Right lobe of liver (tissue), 4 donors: Measurements from ENCODE around the gene PCNX4.

Experiments
- POLR2A ChIP-seq: fragments of 450-650 bp; IDR thresholded peaks from one replicate; pipeline ENCODE4 v1.6.1; 2017; ENCODE audit warnings: antibody characterized with exemption, mild to moderate bottlenecking
- TF ChIP-seq, protein P1 (sequence below), 4 donors: fragments of 200-600 bp in 3 of 4; fragments of 450-650 bp in 1 of 4; IDR thresholded peaks; one replicate each; pipeline versions ENCODE4 v1.5.1 to v1.8.0; 2016 to 2022; ENCODE audit warnings: antibody characterized with exemption in 4 of 4, mild to moderate bottlenecking in 2 of 4
- donor health status: DM: no; HTN: no; CAD: no.
- donor health status: DM: no; HTN: no; CAD: no.
- donor health status: DM: no; HTN: yes; CAD: no.

DNA sequence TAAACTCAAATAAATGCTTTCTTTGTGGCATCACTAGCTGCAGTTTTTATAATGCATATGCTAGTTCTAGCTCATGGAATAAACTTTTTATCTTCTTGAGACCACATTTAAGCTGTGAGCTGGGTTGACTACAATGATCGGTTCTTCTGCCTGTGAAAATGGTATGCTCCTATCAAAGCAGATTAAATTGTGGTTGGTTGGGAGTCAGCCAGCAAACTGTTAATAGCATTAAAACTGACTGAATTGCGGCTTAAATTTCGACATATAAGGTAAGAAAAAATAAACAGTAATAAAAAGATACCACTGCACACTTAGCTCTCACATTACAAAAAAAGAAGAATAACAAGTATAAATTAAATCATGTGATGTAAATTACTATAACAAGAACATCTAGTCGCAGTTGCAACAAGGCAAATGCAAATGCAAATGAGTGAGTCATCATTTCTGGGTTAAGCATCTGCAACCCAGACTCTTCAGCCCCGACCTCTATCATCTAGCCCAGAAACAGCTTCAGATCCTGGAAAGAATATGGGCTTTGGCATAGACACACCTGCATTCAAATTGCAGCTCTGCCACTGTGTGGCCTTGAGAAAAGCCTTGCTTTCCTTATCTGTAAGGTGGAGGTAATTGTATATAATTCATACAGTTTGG, 93.3 kb downstream of the PCNX4 start:
- TF ChIP-seq, protein P1, sequence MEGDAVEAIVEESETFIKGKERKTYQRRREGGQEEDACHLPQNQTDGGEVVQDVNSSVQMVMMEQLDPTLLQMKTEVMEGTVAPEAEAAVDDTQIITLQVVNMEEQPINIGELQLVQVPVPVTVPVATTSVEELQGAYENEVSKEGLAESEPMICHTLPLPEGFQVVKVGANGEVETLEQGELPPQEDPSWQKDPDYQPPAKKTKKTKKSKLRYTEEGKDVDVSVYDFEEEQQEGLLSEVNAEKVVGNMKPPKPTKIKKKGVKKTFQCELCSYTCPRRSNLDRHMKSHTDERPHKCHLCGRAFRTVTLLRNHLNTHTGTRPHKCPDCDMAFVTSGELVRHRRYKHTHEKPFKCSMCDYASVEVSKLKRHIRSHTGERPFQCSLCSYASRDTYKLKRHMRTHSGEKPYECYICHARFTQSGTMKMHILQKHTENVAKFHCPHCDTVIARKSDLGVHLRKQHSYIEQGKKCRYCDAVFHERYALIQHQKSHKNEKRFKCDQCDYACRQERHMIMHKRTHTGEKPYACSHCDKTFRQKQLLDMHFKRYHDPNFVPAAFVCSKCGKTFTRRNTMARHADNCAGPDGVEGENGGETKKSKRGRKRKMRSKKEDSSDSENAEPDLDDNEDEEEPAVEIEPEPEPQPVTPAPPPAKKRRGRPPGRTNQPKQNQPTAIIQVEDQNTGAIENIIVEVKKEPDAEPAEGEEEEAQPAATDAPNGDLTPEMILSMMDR (IDR thresholded peaks at IDR 0.05): no peak
- TF ChIP-seq POLR2A: no peak
